Measurements from ENCODE around the gene TTC7B.

DNA sequence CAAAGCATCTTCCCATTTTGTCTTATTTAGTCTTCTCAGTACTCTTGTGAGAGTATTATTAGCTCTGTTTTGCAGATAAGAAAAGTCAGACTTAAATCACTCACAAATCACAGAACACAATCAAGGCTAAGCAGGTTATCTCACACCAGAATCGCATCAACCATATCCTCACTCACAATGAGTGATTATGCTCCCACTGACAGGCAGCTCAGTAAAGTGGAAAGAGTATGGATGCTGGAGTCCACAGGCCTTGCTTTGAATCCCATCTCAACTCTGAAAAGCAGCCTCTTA lies 43.1 kb downstream of the TTC7B start:
- no peak for TF ChIP-seq SUZ12 (IDR thresholded peaks at IDR 0.05; ENCODE audit: extremely low read depth, insufficient read depth, insufficient read length)
- no peak for TF ChIP-seq YY1 (IDR thresholded peaks at IDR 0.05; ENCODE audit: insufficient read depth, insufficient read length)

Data from NT2/D1 (cell line).